Occipital lobe (tissue), 2 donors: Measurements from ENCODE around the gene MITF. TPM values are rescaled to one million over a fixed set of nuclear protein-coding genes. Genes with fewer than 3 reads are reported as not detected.

Experiments
- DNase-seq: peaks from one replicate; lab custom pipeline; 2025; lab: John Stamatoyannopoulos, UW
- total RNA-seq: library from RNA; depleted of rRNA; stranded (reverse); fragments of >200 nt; gene quantifications from one replicate; pipeline ENCODE4 v1.2.3, GENCODE V29; 2014

MITF gene, protein sequence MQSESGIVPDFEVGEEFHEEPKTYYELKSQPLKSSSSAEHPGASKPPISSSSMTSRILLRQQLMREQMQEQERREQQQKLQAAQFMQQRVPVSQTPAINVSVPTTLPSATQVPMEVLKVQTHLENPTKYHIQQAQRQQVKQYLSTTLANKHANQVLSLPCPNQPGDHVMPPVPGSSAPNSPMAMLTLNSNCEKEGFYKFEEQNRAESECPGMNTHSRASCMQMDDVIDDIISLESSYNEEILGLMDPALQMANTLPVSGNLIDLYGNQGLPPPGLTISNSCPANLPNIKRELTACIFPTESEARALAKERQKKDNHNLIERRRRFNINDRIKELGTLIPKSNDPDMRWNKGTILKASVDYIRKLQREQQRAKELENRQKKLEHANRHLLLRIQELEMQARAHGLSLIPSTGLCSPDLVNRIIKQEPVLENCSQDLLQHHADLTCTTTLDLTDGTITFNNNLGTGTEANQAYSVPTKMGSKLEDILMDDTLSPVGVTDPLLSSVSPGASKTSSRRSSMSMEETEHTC
- 2.7 TPM for total RNA-seq

DNA sequence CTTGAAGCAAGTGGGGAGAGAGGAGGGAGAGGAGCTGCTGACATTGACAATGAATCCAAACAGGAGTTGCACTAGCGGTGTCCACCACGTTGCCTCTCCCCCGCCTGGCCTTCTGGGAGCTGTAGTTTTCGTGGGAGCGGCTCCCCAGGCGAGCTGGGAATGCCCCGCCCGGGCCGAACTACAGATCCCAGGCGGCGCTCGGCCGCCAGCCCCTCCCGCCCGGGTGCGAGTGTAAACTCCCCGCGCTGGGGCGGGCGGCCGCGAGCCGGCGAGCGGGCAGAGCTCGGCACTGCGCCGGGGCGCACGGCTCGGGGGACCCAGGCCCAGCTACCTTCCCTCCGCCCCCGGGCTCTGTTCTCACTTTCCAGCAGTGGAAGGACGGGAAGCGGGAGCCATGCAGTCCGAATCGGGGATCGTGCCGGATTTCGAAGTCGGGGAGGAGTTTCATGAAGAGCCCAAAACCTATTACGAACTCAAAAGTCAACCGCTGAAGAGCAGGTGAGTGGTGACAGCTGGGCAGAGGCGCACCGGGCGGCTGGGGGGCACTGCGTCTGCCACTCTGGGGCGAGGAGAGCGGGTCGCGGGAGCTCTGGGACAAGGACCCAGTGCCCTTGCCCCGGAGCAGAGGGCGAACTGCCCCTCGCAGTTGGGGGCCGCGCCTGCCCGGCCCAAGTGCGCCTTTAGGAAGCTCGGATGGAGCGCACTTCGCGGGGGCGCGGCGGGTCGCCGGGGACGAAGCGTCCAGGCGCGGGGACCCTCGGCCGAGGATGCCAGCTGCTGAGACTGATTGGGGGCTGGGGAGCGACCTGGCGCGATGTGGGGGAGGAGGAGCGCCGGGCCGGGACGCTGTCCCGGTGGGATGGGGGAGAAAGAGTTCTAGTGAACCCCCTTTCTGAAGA, at the start of gene MITF:
Gene MITF (plus strand): TSS at position 261 of the 899 bp plus-strand sequence. CDS start 134 bp downstream, at position 395.
- DNase-seq = peak; percentile 95

DNA sequence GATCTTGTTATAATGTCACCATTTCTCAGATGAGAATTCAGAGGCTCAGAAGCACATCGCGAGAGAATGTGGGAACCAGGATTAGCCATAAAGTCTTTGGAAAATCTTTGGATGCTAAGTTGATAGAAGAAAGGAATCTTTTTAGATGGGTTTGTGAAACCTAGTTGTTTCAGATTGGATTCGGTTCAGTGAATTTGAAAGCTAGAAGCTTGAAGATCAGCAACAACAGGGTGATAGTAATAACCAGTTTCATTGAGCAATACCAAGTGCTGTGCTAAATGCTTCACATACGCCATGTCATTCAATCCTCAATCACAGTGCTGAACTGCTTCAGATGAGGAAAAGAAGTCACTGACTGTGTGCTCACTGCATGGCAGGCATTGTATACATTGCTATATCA, 47.4 kb upstream of the MITF start:
- no peak for DNase-seq

DNA sequence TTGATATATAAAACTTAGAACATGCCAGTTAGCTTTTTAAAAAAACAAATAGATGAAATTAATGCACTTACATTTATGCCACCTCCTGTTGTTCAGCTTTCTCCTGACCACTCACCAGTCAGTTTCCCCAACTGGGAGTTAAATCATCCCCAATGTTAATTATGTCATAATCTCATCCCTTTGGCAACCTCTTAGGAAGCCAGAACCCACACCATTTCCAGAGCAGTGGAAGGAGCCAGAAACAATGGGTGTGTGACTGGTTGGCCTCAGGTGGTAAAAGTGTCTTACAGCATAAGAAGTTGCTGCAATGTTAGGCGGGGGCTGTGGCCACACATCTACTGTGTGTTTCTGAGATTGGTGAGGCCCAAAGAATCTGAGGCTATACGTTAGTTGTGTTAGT, 46.5 kb upstream of the MITF start:
- DNase-seq = no peak

DNA sequence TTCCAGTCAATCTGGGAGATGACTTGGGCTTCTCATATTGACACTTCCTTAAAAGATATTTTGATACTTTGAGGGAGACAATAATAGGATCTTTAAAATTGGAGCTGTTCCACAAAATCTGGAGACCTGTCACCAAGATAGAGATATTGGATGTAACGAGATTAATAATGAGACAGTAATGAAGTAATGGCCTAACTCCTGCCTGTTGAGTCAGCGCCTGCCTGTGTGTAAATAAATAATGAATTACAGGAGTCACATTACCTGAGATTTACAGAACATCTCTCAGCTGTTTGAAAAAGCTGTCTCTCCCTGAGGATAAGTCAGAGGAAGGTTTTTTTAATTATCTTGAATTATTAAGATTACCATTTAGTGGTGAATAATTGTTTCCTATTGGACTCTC, 43.8 kb upstream of the MITF start:
- no peak for DNase-seq

DNA sequence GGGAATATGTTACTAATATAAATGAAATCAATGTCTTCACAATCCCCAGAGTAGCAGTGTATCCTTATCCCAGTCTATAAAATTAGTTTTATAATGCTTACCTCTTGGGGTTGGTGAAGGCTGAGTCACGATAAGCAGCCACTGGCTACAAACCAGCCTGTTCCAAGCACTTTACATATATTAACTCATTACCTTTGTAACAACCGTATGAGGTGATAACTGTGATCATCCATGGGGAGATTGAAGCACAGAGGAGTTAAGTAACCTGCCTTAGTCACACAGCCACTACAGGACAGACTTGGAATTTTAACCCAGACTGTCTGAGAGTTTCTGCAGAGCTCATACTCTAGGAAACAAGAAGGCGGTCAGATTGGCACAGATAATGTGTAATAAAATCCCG, 43.3 kb upstream of the MITF start:
- DNase-seq = no peak

DNA sequence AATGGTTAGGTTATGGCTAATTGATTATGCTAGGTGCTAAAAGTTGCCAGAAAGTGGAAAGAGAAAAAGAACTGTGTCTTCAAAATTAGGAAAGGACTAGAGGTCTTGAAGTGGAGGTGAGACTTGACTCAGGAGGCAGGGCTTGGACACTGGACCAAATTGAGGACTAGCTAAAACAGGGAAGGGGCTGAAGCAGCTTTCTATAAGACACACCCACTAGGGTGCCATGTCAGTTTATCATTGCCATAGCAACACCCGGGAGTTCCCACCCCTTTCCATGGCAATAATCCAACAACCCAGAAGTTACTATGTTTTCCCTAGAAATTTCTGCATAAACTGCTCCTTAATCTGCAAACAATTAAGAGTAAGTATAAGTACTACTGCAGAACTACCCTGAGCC, 42.9 kb upstream of the MITF start:
- DNase-seq = no peak

DNA sequence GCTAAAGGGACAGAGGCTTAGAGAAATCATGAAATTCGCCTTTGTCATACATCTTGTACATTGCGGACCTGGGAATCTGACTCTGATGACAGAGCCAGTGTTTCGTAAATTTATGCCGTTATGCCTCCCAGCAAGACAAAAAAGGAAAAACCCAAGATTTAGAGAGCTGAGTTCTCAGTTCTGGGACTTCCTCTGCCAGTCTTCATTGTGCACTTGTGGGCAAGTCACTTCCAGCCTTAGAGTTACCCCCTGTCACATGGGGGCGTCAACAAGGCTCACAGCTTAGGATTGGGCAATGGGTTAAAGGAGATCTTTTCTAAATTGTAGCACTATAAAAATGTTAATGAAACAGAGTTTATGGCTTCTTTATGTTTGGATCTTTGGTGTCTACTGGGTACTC, 41.9 kb upstream of the MITF start:
- no peak for DNase-seq

DNA sequence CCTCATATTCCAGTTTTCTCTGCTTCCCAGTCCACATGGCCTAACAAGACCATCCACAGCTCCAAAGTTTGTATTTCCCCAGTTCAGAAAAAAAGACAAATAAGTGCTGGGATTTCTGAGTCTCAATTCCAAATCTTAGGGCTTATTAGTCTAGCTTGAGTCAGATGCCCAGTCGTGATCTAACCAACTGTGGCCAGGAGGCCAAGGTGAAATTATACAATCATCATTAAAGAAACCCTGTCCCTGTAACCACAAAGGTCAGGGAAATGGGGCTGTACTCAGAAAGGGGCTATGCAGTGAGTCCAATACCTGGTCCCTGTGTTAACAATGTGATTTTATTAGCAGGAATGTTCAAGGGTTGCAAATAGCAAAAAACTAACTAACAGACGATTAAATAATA, 40.5 kb upstream of the MITF start:
- no peak for DNase-seq

DNA sequence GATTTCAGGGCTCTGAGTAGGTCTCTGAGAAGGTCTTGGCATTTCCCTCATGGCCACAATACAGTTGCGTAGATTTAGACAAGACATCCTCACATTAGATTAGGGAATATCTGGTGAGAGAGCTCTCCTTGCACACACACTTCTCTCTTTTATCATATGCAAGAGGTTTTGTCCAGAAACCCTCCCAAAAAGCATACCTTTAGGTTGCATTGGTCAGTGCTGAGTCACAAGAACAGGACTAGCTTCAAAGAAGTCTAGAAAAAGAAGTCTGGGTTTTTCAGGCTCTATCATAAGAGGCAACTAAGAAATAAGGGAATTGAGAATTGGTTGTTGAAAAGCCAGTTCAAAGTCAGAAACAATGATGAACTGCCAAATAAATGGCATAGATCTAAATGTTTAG, 40.1 kb upstream of the MITF start:
- no peak for DNase-seq

DNA sequence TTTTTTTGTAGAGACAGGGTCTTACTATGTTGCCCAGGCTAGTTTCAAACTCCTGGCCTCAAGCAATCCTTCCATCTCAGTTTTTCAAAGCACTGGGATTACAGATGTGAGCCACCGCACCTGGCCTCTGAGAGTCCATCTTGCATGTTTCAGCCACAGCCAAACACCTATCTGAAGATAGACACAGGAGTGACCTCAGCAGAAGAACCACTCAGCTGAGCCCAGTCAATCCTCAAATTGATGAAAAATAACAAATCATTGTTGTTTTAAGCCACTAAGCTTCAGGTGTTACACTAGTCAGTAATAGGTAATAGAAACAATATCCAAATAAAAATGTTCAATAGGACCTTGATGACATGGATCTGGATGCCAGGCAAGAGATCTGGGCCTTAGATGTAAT, 38.3 kb upstream of the MITF start:
- DNase-seq = no peak

DNA sequence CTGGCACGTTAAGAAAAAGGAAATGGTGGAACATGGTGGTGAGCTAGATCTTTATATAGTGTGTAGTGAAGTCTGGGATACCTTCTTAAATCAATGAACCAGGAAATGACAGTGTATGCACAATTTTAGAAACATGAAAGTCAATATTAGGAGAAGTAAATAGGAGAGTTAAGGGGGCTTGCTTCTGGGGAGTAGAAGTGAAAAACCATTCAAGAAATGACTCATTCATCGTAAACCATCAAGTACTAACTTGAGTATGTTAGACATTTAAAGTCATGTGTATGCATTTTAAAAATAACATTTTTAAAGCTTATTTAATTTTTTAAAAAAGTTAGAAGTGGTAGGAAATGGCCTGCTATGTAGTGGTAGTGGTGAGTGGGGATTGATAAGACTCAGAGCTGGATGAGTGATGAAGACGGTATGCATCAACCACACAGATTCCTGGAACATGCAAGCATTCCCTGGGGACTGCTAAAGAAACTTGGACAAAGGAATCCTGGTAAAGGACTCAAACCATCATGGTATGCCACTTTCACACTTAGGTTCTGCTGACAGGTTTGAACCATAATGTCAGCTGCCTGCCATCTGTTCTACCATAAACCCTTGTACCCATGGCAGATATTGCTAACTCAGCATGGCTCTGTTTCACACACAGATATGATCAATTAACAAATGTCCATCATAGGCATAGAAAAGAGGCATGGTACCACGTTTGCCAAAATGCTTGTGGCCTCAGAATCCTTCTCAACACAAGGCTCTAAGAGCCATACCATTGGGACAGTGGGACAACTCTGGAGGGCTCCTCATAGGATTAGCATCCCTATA, 28.9 kb upstream of the MITF start:
- no peak for DNase-seq

DNA sequence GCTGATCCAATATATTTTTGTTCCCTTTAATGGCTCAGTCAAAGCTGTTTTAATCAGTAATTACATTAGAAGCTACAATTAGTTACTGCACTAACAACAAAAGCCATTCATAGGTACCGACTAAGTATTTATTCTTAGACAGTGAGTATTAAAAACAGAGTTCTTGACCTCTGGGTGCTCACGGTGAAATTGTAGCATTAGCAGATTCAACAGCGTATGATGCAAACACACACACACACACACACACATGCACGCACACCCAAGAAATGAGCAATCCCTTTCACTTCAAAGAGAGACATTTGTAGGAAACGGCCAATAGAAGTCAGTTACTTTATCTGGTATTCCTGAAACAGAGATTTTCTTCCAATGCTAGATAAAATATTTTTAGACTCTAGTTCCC, 27.0 kb upstream of the MITF start:
- DNase-seq = no peak

DNA sequence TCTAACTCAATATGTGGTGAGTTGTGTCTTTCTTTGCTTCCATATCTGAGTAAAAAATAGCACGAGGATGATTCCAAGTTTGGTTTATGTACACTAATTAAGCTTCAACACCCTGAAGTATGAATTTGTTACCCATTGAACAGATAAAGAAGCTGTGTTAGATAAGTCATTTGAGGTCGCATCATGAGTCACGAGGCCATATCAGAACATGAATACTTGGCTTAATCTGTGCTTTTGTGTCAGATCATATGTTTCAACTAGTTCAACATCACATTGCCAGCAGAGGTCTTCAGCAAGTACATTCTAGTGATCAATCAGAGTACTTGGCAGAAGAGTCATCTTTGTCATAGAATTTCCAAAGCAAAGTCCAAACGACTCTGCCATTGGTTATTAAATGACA, 26.3 kb upstream of the MITF start:
- no peak for DNase-seq

DNA sequence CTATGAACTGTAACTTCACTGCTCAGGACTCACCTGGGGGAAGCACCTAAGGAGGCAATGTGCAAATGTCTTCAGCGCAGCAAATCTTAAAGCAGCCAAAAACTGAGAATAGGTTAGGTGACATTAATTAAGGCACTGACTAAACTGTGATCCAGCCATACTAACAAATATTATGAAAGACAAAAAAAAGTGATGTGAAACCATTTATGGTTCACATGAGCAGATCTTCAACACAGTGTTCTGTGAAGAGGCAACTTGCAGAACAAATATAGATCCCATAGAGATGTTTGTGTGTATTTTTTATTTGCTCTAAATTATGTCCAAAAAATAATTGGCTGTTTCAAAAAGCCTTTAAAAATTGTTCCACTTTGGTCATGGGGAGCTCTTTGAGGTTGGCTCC, 24.1 kb upstream of the MITF start:
- no peak for DNase-seq

DNA sequence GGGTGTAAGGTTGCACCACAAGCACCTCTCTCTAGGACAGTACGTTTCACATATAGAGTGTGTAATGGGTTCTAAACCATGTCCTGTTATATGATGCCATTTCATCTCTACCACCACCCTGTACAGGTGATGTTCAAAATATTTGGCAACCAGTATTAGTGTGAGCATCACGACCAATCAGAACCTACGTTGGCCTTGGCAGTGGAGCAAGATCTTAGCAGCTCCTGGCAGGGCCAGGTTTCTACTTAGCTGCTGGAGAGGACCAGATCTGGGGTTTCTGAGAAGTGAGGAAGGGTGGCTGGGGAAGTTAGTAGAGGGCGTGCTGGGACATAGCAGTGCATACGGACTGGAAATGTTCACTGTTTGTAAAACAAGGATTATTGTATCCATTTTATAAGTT, 23.1 kb upstream of the MITF start:
- DNase-seq = no peak

DNA sequence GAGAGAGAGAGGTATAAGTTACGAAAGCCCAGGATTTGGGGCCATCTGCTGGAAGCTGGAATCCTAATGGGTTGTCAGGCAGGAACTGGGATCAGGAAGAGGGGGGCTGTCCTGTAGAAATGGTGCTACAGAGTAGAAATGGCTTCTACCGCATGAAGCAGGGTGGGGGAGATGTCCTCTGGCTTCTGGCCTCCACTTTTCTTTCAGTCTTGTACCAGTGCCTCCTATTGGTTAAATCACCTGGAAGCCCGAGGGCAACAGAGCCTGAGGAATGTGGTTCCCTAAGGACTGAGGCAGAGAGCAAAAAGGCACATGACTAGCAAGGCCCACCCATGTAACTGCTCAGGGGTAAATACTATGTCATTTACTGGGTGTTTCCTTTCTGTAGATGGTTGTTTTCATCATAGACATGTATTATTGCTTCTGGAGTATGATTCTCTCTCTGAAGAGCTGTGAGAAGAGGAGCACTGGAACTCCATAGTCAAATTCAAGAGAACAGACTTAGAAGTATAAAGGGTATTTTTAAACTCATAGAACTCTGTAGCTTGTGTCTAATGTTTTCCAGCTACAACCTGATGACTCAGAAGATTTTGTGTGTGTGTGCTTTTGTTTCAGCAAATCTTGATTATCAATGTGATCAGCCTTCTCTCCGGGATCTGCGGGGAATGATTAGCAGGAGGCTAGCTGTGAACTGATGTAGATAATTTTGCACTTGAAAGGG, 20.2 kb upstream of the MITF start:
- DNase-seq = no peak

DNA sequence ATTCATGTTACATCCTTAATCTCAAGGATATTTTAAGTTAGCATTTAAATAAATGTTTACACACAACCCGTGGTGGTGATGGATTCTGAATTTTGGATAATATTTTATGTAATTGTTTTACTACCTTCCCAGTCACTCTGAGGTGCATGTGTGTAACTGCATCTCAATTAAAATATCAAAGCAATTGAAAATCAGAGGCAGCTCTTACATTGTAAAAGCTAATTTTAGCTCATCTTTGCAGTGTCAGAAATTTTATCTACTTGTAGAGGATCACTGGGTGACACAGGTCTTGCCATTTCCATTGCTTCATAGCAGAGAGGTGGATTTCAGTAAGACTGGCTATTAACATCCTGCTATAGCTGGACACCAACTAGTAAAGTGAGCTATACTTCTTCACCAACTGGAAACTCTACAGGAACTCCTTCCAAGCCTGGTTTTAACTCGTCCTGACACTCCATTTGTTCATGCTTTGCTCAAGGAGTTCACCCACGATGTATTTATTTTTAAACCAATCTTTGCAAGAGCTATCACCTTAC, 19.6 kb upstream of the MITF start:
- no peak for DNase-seq

DNA sequence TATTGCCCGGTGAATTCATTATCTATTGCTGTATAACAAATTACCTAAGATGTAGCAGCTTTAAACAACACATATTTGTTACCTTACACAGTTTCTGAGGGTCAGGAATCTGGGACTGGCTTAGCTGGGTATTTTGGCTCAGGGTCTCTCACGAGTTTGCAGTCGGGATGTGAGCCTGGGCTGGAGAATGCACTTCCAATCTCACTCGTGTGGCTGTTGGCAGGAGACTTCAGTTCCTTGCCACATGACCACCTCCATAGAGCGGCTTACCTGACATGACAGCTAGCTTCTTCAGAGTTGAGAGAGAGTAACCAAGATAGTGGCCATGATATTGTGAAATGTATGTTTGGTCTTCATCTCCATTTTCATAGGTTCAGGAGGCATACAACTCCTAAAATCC, 18.4 kb upstream of the MITF start:
- DNase-seq = no peak

DNA sequence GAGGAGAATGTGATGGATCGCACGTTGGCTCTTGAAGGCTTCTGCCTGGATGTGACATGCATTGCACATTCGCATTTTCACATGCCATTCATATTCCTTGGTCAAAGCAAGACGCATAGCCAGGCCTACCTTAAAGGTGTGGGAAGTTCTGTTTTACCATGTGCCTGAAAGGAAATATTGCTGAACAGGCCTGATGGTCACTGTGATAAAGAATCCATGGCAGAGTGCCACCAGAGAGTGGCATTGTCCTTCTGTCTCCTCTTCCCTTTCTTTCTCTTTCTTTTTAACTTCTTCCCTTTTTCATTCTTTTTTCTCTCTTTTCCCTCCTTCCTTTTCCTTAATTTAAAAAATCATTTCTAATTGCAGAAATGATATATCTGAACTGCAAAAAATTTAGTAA, 15.9 kb upstream of the MITF start:
- no peak for DNase-seq

DNA sequence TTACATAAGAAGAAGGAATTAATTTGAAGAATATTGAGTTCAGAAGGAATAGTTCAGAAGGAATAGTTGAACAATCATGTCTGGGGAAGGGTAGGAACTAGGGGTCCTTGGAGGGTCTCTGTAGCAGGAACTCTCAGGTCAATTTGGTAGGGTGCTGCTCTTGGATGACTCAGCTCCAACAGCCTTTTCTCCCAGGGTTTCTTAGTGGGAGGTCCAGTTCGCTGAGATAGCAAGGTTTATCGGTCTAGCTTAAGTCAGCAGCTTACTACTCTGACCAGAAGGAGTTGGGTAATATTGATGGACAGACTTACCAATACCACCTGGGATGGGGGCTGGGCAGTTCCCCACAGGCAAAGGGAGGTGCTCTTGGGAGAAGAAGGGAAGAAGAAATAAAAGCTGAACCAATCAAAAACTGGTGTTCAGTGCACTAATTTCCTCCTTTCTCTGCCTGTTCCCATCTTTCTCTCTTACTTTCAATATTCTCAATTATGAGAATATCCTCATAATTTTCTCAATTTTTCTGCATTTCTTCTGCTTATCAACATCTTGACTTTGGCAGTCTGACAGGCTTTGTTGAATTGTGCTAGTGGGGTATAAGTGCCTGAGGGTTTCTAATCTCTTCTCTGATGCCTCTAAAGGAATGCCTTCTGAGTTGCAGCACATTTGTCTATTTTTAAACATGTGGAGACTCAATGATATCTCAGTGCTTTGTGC, 14.4 kb upstream of the MITF start:
- no peak for DNase-seq
